GM19099 (cell line): Measurements from ENCODE around the gene MAPK12.

Experiments
- POLR2A ChIP-seq: IDR thresholded peaks from 3 replicates; pipeline ENCODE4 v1.6.1; 2011; ENCODE audit warnings: low read depth; ENCODE audit not compliant: insufficient read length; ENCODE audit errors: extremely low read depth

Gene MAPK12

DNA sequence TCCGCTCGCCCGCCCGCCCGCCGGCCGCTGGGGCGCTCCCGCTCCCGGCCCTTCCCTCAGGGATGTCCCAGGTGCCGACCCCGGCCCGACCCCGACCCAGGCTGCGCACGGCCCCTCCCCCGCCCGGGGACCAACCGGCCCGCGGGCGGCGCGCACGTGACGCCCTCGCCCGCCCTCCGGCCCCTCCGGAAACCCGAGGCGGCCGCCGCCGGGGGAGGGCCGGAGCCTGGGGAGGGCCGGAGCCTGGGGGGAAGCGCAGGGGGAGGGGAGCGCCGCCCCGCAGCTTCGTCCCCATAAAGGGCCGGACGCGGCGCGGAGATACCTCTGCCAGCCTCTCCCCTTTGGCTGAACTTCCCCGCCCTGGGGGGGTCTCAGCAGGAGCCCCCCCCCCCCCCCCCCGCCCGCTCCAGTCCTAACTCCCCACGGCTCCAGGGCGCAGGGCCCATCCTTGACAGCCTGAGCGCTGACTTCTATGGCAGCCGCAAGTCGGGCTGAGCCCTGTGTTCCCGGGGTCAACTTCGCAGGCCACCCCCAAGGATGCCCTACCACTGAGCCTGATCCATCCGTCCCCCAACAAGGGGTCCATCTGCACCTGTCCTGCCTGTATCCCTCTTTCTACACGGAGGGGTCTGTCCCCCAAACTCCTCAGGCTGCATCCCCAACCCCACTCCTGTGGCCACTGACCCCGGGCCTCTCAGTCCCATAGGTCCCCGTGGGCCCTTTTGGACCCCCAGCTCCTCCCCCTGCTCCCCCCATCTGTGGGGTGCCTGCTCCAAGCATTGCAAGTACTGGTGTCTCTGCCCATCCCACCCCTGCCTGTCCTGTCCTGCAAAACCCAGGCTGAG is at the start of gene MAPK12:
TSS of gene MAPK12 (minus strand) at position 69 of the 845 bp plus-strand sequence. CDS start 174 bp downstream, outside the sequence.
- peak; percentile 18 for TF ChIP-seq POLR2A

DNA sequence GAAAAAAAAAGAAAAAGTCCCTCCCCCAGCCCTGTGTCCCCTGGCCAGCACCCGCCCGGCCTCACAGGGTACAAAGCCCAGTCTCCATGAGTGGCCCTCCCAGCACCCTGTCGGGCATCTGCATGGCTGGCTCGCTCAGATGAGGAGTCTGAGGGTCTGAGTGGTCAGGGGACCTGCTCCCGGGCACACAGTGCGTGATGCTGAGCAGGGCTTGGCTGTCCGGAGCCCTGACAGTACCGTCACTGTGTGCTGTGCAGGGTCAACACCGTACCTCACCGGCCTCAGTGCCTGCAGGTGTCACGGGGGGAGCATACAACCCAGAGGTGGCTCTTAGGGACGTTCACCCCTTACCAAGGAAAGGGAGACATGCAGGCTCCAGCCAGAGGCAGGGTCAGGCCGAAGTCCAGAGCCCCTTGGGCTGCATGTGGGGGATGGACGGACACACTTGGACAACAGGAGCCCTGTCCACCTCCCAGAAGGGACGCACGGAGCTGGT is 49.5 kb upstream of the MAPK12 start:
- no peak for TF ChIP-seq POLR2A

DNA sequence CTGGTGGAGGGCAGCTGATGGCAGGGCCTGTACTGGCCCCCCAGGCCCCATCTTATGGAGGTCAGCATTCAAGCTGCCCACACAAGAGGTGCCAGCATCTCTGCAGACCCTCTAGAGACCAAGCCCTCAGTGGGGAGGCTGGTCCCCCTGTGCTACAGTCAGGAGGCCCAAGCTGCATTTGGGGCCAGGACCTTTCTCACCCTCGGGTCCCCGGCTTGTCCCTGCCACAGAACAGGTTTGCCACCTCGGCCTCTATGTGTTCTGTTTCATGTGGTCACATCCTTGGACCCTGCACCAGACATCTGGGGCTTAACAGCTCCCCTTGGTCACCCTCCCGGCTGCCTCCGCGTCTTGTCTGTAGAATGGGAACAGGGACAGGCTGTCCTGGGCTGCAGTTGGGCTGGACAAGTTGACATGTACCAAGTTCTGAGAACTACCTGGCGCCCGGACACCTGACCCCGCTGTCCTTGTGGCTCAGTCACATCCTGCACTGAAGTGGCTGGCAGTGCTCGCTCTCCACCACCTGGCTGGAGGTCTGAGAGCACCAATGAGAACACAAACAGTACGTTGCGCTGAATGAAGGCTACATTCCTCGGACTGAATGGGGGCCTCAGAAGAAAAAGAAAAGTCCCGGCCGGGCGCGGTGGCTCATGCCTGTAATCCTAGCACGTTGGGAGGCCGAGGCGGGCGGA is 48.7 kb upstream of the MAPK12 start:
- no peak for TF ChIP-seq POLR2A

DNA sequence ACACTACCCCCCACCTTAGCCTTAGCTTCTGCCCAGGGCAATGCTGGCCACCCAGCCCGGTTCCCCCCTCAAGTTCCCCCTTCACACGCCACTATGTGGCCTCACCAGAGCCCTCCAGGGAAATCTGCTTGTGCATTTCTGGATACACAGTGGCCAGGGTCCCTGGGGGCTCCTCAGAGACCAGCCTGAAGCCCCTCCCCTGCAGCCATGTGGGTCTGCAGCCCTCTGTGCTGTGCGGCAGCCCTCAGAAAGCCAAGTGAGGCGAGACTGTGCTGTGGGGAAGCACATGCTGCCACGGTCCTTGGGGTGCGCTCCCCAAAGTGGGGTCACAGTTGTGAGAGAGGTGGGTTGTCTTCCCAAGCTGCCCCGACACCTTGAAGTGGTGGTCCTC is 48.1 kb upstream of the MAPK12 start:
- no peak for TF ChIP-seq POLR2A

DNA sequence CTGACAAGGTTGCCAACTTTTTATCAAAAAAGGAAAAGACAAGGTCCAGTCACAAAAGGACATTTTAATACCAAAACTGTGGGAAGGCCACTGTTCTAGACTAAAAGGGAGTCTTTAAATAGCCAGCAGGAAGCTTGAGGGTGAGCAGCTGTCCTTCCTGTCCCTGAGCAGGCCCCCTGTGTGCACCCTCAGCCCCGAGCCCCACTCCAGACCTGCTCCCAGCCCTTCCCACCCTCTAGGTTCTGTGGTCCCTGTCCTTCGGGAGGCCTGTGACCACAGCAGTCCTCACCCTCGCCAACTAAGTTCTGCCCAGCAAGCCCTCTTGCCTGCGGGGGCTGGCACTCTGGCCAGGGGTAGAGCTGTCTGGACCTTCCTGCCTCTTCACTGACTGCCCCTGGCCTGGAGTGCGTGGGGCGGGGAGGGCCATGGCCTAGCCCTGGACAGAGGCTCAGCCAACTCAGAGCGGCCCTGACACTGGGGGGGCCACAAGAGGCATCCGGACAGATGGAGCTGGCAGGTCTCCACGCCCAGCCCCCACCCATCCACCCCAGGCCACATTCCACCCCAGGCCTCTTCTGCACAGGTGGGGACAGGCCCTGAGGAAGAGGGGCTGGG is 47.6 kb upstream of the MAPK12 start:
- TF ChIP-seq POLR2A: no peak

DNA sequence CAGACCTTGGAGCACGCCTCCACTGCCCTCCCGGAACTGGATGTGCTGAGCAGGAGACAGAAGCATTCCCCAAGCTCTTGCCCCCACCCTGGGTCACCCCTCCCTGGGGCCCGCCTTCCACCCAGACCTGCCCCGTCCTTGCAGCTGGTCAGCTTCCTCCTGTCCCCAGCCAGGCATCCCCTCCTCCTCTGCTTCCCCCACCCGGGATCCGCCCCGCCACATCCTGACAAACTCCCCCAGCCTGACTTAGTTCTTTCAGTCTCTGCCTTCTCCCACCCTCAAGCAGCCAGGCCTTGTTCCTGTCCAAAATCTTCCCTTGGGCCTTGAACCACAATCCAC is 47.1 kb upstream of the MAPK12 start:
- TF ChIP-seq POLR2A: no peak

DNA sequence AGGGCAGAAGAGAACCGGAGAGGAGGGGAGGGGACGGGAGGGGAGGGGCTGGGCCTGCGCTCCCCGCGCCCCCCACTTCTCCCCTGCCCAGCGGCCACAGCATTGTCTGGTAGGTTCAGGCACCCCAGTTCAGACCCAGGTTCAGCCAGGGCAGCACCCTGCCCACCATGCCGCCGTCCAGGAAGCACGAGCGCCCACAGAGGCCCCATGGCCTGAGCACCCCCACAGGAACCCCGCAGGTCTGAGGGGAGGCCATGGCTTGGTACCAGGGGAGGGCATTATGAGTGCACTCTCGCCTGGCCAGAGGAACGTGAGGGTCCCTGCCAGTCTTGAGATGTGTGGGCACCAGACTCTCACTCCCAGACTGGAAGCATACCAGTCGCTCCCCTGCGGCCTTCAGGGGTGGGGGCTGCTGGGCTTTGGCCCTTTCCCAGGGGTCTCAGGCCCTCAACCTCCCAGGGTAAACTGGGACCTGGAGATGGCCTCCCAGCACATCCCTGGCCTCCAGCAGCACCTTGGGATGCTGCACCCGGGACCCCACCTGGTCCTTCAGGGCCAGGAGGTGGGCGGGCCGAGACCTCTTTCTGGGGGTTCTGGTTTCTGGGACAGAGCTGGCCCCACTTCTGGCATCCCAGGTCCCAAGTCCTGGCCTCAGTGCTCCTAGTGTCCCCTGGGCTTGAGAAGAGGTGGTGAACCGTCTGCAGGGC is 46.6 kb upstream of the MAPK12 start:
- TF ChIP-seq POLR2A: no peak

DNA sequence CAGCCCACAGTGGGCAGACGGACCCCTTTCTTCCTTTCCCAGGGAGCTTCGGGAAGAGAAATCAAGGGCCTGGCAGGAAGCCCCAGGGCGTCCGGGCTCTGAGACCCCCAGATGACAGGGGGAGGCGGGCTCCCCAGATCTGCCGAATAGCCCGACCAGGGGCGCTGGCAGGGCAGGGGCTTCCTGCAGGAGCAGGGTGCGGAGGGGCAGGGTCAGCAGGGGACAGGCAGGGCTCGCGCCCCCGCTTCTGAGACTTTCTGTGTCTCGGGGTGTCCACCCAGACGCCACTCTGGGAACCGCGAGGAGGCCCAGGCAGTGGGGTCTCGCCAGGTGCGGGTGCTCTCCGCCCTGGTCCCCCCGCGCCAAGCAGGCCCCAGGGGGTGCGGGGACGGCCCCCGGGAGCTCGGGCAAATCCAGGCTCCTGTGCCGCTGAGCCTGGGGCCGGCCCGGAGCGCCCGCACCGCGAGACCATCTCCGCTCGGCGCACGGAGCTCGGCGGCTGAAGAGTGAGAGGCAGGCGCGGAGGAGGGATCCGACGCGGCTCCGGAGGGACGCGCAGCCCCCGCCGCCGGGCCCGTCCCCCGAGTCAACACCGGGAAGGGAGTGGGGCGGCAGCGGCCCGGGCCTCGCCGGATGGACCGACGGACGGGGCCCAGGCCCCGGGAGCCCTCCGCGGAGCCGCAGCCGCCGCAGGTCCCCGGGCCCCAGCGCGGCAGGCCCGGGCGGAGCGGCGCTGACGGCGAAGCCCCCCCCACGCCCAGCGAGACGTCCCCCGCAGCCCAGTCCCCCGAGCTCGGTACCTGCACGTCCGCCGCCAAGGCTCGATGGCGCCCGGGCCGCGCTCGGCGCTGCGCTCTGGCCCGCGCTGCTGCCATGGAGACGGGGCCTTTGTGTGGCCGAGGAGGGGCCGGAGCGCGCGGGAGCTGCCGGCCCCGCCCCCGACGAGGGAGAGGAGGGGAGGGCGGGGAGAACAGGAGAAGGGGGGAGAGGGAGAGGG is 45.6 kb upstream of the MAPK12 start, which contains the start of gene PLXNB2:
TSS of gene PLXNB2 (minus strand) at position 894 of the 997 bp plus-strand sequence. CDS start 17,062 bp downstream, outside the sequence.
- TF ChIP-seq POLR2A: peak; percentile 69

DNA sequence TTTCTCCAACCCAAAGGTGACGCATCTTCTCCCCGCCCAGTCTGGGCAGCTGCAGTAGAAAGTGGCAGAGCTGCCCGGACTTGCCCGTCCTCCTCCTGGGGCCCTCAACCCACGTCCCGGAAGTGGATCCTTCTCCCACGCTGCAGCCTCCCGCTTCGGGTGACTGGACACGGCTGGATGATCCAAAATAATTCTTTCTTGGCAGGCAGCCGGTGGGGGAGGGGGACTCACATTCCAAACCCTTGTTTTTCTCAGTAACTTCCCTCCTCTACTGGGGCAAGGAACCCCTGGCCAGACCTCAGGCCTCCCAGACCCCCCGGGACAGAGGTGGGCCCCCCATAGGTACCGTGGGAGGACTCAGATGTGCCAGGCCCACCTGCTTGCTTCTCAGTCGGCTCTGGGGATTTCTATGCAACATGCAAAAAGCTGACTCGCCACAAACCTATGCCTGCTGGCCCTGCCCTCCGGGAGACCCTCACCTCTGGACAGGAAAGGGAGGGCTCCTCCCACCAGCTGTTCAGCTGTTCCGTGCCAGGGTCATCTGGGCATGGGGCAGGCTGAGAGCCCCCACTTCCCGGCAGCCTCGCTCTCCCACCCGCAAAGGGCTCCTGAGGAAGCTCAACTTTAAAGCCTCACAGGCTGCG is 44.6 kb upstream of the MAPK12 start:
- TF ChIP-seq POLR2A: peak; percentile 38

DNA sequence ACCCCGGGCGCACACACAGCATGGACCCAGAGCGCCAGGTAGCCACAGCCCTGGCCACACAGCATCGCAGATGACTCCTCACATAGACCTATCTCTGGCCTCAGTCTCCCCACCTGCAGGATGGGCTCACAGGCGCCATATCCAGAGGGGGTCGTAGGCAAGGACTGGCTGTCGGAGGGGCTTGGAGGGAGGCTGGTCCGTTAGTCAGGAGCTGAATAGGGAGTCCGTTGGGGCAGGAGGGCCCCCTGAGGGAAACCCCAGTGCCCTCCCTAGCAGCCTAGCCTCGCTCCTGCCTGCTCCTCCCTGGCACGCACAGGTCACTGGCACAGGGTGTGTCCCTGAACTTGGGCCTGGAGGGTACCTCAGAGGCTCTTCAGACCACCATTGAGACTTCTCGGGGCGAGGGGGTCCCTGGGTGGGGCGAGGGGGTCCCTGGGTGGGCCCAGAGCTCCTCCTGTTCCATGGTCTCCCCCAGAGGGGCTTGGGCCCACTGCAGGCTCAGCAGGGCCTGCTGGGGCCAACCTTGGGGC is 44.0 kb upstream of the MAPK12 start:
- no peak for TF ChIP-seq POLR2A

DNA sequence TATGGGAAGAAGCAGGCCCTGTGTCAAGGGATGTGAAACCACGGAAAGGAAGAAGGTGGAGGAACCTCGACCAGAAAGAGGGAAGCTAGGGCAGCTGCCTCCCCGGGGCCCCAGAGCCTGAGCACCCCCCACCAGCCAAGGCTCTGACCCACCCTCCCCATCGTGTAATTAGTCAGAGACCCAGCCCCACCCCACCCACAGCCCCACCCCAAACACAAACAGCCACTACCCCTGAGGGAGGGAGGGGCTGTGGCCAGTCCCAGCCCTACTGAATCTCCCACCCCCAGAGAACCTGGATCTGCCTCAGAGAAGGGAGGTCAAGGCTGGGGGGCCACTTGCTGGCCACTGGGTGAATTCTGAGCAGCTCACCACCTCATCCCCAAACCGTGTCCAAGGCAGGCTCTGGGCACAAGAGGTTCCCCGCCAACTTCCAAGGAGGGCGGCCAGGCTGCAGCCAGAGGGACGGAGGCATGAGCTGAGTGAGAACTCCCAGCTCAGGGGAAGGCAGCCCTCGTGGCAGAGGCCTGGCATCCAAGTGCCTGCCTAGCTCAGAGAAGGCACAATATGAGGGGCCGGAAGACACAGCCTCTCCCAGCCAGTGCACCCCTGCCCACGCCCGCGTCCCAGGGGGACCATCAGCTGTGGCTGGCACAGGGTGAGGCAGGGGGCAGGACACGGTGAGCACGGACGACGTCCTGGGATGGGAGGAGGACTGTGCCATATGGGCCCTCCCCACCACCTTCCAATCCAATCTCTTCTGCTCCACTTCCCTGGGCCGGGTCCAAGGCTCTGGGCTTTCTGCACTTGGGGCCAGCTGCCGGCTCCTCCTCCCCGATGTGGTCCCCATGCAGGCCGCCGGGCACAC is 43.3 kb upstream of the MAPK12 start:
- no peak for TF ChIP-seq POLR2A
